ENCODE measurements around the gene ABCC1. TPM values are rescaled to one million over a fixed set of nuclear protein-coding genes. Genes with fewer than 3 reads are reported as not detected.

ABCC1 gene
- total RNA-seq, 4 donors from 2014 or later: 19.3 to 43.7 (median 26.2) TPM

- peaks cover 0 to 65% of the 10 kb centered on the region in 2 donors for H3K36me3 ChIP-seq
- no peaks in the 10 kb centered on the region for H3K27me3 ChIP-seq
- ATAC-seq (no peak), DNase-seq (no peak)
- no peak overlapping the region for H3K4me3 ChIP-seq
- TF ChIP-seq POLR2A (IDR thresholded peaks at IDR 0.05): no peak
- no peak for TF ChIP-seq CTCF (IDR thresholded peaks at IDR 0.05 in 4 of 5, conservative IDR thresholded peaks at IDR 0.05 in 1 of 5)
- no peaks in the 10 kb centered on the region for H3K4me1 ChIP-seq
- intact Hi-C loops (cut with DNase I; ENCODE audit: low total_unique reads) (no loop called here), in situ Hi-C loops (cut with MboI; ENCODE audit: low sequenced_read_pairs in 4 of 4) (loop anchor here in 1 of 4 donors (25.0 kb wide), 1 partner anchor 347 kb away; no protein-coding TSS in a partner anchor)
- no peaks in the 10 kb centered on the region for H3K9me3 ChIP-seq
- no peak overlapping the region for H3K27ac ChIP-seq
These were observed 160.2 kb downstream of the ABCC1 start for GRCh38 chr16:16109453-16110110.

GRCh38 chr16:16110111-16110490, 160.7 kb downstream of the ABCC1 start:
- Histone ChIP-seq H3K36me3 (peaks cover 0 to 66% of the 10 kb centered on the region in 2 donors), H3K4me1 (no peaks in the 10 kb centered on the region), H3K27ac (no peak overlapping the region), H3K27me3 (no peaks in the 10 kb centered on the region), H3K4me3 (no peak overlapping the region), H3K9me3 (no peaks in the 10 kb centered on the region)
- no peak for DNase-seq
- TF ChIP-seq POLR2A (IDR thresholded peaks at IDR 0.05): no peak
- no peak for TF ChIP-seq CTCF (IDR thresholded peaks at IDR 0.05 in 4 of 5, conservative IDR thresholded peaks at IDR 0.05 in 1 of 5)
- in situ Hi-C loops (cut with MboI; ENCODE audit: low sequenced_read_pairs in 4 of 4) (loop anchor here in 1 of 4 donors (25.0 kb wide), 1 partner anchor 348 kb away; no protein-coding TSS in a partner anchor), intact Hi-C loops (cut with DNase I; ENCODE audit: low total_unique reads) (no loop called here)
- no peak for ATAC-seq

- no peak for ATAC-seq
- TF ChIP-seq POLR2A (IDR thresholded peaks at IDR 0.05) (no peak), CTCF (IDR thresholded peaks at IDR 0.05 in 4 of 5, conservative IDR thresholded peaks at IDR 0.05 in 1 of 5) (no peak)
- Histone ChIP-seq H3K27me3 (no peaks in the 10 kb centered on the region), H3K9me3 (no peaks in the 10 kb centered on the region), H3K36me3 (peaks cover 0 to 77% of the 10 kb centered on the region in 2 donors), H3K4me3 (no peak overlapping the region), H3K27ac (no peak overlapping the region), H3K4me1 (no peaks in the 10 kb centered on the region)
- intact Hi-C loops (cut with DNase I; ENCODE audit: low total_unique reads): no loop called here
- no peak for DNase-seq
- in situ Hi-C loops (cut with MboI; ENCODE audit: low sequenced_read_pairs in 4 of 4): loop anchor here in 1 of 4 donors (25.0 kb wide), 1 partner anchor 349 kb away; no protein-coding TSS in a partner anchor
These were observed 162.2 kb downstream of the ABCC1 start for GRCh38 chr16:16111639-16112038.

- Histone ChIP-seq H3K27ac (no peak overlapping the region), H3K36me3 (peaks cover 0 to 82% of the 10 kb centered on the region in 2 donors), H3K4me3 (no peak overlapping the region), H3K27me3 (no peaks in the 10 kb centered on the region), H3K9me3 (no peaks in the 10 kb centered on the region), H3K4me1 (no peaks in the 10 kb centered on the region)
- TF ChIP-seq CTCF (IDR thresholded peaks at IDR 0.05 in 4 of 5, conservative IDR thresholded peaks at IDR 0.05 in 1 of 5): no peak
- TF ChIP-seq POLR2A (IDR thresholded peaks at IDR 0.05): no peak
- in situ Hi-C loops (cut with MboI; ENCODE audit: low sequenced_read_pairs in 4 of 4): loop anchor here in 1 of 4 donors (25.0 kb wide), 1 partner anchor 350 kb away; no protein-coding TSS in a partner anchor
- ATAC-seq (no peak), DNase-seq (no peak)
- intact Hi-C loops (cut with DNase I; ENCODE audit: low total_unique reads): no loop called here
These were observed 163.1 kb downstream of the ABCC1 start for GRCh38 chr16:16112450-16113053.
